ENCODE measurements around the gene TTLL10. TPM values are rescaled to one million over a fixed set of nuclear protein-coding genes. Genes with fewer than 3 reads are reported as not detected.
A peak's percentile ranks its signal among the peaks of the same experiment; 100 is the strongest.

TTLL10 gene
- total and polyA plus RNA-seq, 2 of the 8 experiments (the other 6 are each of a cell fraction or from before 2014, with no cell fraction given): 1.1 to 1.7 TPM

- POLR2A ChIA-PET (ENCODE audit: partially characterized antibody): interaction anchor here (0.7 to 0.8 kb wide), 2 partner anchors 17 to 92 kb away, joined by 3 read pairs; no protein-coding TSS in a partner anchor
- no peak for TF ChIP-seq SP2 (IDR thresholded peaks at IDR 0.05; ENCODE audit: low read length)
- no peak for TF ChIP-seq E2F6 (IDR thresholded peaks at IDR 0.05)
- no peak for TF ChIP-seq SP1 (IDR thresholded peaks at IDR 0.05; ENCODE audit: low read depth, low read length)
- no peak for TF ChIP-seq POLR2A (IDR thresholded peaks at IDR 0.05; ENCODE audit: control extremely low read depth in 1 of 2, low read depth in 2 of 2, low read length in 2 of 2)
- TF ChIP-seq NANOG (IDR thresholded peaks at IDR 0.05; ENCODE audit: insufficient read depth, low read depth, low read length, poor library complexity, severe bottlenecking): no peak
- TF ChIP-seq RFX5 (IDR thresholded peaks at IDR 0.05; ENCODE audit: borderline replicate concordance, low read depth, low read length): no peak
- no peak for TF ChIP-seq SUZ12 (IDR thresholded peaks at IDR 0.05; ENCODE audit: low read length)
- no peak for TF ChIP-seq CBX8 (IDR thresholded peaks at IDR 0.05; ENCODE audit: borderline replicate concordance, low read depth, low read length)
- TF ChIP-seq PHF8 (conservative IDR thresholded peaks at IDR 0.05; ENCODE audit: low read depth, low read length): no peak
- no peak for TF ChIP-seq TAF7 (optimal IDR thresholded peaks at IDR 0.05; ENCODE audit: borderline replicate concordance, low read depth, low read length)
- no peak for TF ChIP-seq RAD21 (IDR thresholded peaks at IDR 0.05 in 1 of 2, conservative IDR thresholded peaks at IDR 0.05 in 1 of 2; ENCODE audit: low read depth in 2 of 2, low read length in 2 of 2)
Measured at GRCh38 chr1:1141244-1141910, 32.3 kb upstream of the TTLL10 start.

More at GRCh38 chr1:1141244-1141910, 32.3 kb upstream of the TTLL10 start:
- Histone ChIP-seq H3K18ac (ENCODE audit: extremely low read depth, low read length) (no peak overlapping the region), H3K36me3 (ENCODE audit: control insufficient read depth in 2 of 4, insufficient read depth in 4 of 4, low read length in 3 of 4) (no peaks in the 10 kb centered on the region), H3K79me1 (ENCODE audit: low read depth, low read length) (no peaks in the 10 kb centered on the region), H2BK20ac (ENCODE audit: low read length) (no peak overlapping the region), H3K14ac (ENCODE audit: insufficient read length) (no peak overlapping the region), H3K4me3 (ENCODE audit: extremely low read depth in 1 of 4, insufficient read depth in 2 of 4, low read depth in 3 of 4, low read length in 4 of 4) (no peak overlapping the region), H2AK5ac (ENCODE audit: low read depth, low read length) (no peak overlapping the region; the same call in 1 of the 2 replicates), H3K4me2 (ENCODE audit: insufficient read depth in 1 of 2, low read depth in 2 of 2, low read length in 2 of 2) (no peak overlapping the region), H3K23ac (ENCODE audit: insufficient read length) (no peak overlapping the region), H2BK12ac (ENCODE audit: low read depth, low read length) (no peak overlapping the region; the same call in 1 of the 2 replicates), H3K79me2 (ENCODE audit: control insufficient read depth in 1 of 2, insufficient read depth in 2 of 2, low read length in 2 of 2) (no peaks in the 10 kb centered on the region), H3K4ac (replicated peaks; ENCODE audit: insufficient read length, low read depth, low read length) (no peak overlapping the region), H2BK120ac (replicated peaks; ENCODE audit: low read depth, low read length) (no peak overlapping the region), H4K20me1 (replicated peaks in 1 of 2; ENCODE audit: control insufficient read depth in 1 of 2, insufficient read depth in 2 of 2, low read length in 2 of 2) (no peaks in the 10 kb centered on the region), H4K8ac (ENCODE audit: extremely low read depth, insufficient read depth, low read length) (peak overlapping the region; percentile 51; the same call in 1 of the 2 replicates), H3K27ac (ENCODE audit: low read depth, low read length) (no peak overlapping the region), H3K9me3 (ENCODE audit: insufficient read depth in 2 of 2, low read depth in 1 of 2, low read length in 1 of 2) (no peaks in the 10 kb centered on the region), H3K9ac (replicated peaks in 1 of 4; ENCODE audit: extremely low read depth in 1 of 4, low read depth in 3 of 4, low read length in 3 of 4) (no peak overlapping the region), H3K23me2 (ENCODE audit: low read depth, low read length) (peaks cover 2% of the 10 kb centered on the region; the same call in 1 of the 2 replicates), H3K4me1 (replicated peaks in 1 of 4; ENCODE audit: control insufficient read depth in 3 of 4, insufficient read depth in 4 of 4, low read length in 3 of 4) (peaks cover 0 to 19% (median 4%) of the 10 kb centered on the region in 4 experiments; a peak in 6 of 7 replicates), H3K27me3 (replicated peaks in 1 of 4; ENCODE audit: control insufficient read depth in 3 of 4, extremely low read depth in 1 of 4, insufficient read depth in 3 of 4, low read length in 3 of 4) (peaks cover 0 to 6% (median 2%) of the 10 kb centered on the region in 4 experiments; a peak in 2 of 7 replicates), H4K5ac (ENCODE audit: insufficient read length, low read depth, low read length) (no peak overlapping the region), H3K56ac (replicated peaks; ENCODE audit: insufficient read length, low read depth, low read length) (no peak overlapping the region), H4K91ac (replicated peaks; ENCODE audit: insufficient read length, low read length) (peak overlapping the region; percentile 55), H2AFZ (ENCODE audit: low read length) (no peak overlapping the region), H2BK15ac (ENCODE audit: low read length) (peak overlapping the region; percentile 46; the same call in 1 of the 2 replicates), H2BK5ac (ENCODE audit: low read depth, low read length) (peak overlapping the region; percentile 60; the same call in 1 of the 2 replicates)
- no peak for FAIRE-seq
- DNase-seq (ENCODE audit: low read depth in 1 of 2, low spot score in 2 of 2): no peak
- WGBS, 2 experiments (ENCODE audit: extremely low coverage in 1 of 2, insufficient coverage in 1 of 2, insufficient read length in 1 of 2, insufficient replicate concordance in 2 of 2, low coverage in 1 of 2, low lambda C conversion rate in 2 of 2, missing lambda C conversion rate in 1 of 2): 84% methylated on average over 9 of the region's 25 CpGs; no CpG with 5 or more reads in 1 of the 2 experiments
- CTCF ChIA-PET (ENCODE audit: partially characterized antibody): interaction anchor here (1.2 kb wide), 1 partner anchor 19 kb away, joined by 3 read pairs; no protein-coding TSS in a partner anchor

Data from H1 (cell line).